GM18526 (cell line): ENCODE results near the gene VCAN.

Source experiments
- POLR2A ChIP-seq: IDR thresholded peaks from 3 replicates; pipeline ENCODE4 v1.6.1; 2011; ENCODE audit not compliant: insufficient read length; ENCODE audit errors: extremely low read depth

Gene VCAN

GRCh38 chr5:83475935-83476814, 4.6 kb downstream of the VCAN start:
- no peak for TF ChIP-seq POLR2A

- TF ChIP-seq POLR2A = no peak
These were observed 11.4 kb downstream of the VCAN start for GRCh38 chr5:83482961-83483360.

- no peak for TF ChIP-seq POLR2A
These were observed 12.8 kb downstream of the VCAN start for GRCh38 chr5:83484294-83484693.

DNA sequence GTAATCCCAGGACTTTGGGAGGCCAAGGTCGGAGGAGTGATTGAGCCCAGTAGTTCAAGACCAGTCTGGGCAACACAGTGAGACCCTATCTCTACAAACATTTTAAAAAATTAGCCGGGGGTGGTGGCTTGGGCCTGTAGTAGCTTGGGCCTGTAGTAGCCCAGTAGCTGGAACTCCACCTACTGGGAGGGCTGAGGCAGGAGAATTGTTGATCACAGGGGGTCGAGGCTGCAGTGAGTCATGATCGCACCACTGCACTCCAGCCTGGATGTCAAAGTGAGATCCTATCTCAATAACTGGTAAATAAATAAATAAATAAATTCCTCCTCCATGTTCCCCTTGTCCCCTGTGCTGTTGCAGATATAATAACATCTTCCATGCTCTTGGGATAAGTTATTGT, 14.3 kb downstream of the VCAN start:
- no peak for TF ChIP-seq POLR2A

DNA sequence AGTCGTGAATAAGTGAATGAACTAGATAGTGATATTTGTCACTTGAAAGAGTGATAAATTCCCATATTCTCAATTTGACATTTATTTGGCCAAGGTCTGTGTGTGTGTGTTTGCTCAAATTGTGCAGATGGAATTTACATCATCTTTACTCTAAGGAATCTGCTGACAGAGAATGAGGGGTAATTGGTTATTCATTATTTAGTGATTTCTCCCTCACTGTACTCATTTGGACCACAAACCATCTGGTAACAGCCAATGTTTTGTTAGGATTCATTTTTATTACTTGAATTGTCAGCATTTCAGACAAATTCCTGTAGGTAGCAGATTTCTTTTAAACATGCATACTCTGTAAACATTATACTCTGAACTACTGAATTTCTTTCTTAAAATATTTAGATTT, 15.6 kb downstream of the VCAN start:
- no peak for TF ChIP-seq POLR2A

- no peak for TF ChIP-seq POLR2A
These were observed 16.7 kb downstream of the VCAN start for GRCh38 chr5:83488271-83488670.

- no peak for TF ChIP-seq POLR2A
These were observed 17.3 kb downstream of the VCAN start for GRCh38 chr5:83488821-83489220.

DNA sequence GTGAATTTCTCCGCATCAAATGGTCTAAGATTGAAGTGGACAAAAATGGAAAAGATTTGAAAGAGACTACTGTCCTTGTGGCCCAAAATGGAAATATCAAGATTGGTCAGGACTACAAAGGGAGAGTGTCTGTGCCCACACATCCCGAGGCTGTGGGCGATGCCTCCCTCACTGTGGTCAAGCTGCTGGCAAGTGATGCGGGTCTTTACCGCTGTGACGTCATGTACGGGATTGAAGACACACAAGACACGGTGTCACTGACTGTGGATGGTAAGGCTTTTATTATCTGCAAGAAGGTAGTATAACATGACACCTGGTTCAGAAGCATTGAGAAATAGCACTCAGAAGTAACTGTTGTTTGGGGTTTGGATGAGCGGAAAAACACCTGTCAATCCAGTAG, 18.7 kb downstream of the VCAN start:
- no peak for TF ChIP-seq POLR2A

- TF ChIP-seq POLR2A = no peak
These were observed 20.8 kb downstream of the VCAN start for GRCh38 chr5:83492331-83492730.

DNA sequence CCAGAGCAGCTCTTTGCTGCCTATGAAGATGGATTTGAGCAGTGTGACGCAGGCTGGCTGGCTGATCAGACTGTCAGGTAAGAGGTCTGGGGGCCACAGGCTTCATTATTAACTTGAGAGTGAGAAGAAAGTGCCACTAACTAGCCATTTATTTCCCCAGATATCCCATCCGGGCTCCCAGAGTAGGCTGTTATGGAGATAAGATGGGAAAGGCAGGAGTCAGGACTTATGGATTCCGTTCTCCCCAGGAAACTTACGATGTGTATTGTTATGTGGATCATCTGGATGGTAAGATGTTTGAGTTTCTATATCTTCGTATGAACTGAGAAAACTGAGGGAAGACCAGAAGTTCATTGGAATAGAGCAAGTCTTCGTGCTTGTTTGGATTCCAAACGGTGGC, 22.1 kb downstream of the VCAN start:
- TF ChIP-seq POLR2A = no peak

DNA sequence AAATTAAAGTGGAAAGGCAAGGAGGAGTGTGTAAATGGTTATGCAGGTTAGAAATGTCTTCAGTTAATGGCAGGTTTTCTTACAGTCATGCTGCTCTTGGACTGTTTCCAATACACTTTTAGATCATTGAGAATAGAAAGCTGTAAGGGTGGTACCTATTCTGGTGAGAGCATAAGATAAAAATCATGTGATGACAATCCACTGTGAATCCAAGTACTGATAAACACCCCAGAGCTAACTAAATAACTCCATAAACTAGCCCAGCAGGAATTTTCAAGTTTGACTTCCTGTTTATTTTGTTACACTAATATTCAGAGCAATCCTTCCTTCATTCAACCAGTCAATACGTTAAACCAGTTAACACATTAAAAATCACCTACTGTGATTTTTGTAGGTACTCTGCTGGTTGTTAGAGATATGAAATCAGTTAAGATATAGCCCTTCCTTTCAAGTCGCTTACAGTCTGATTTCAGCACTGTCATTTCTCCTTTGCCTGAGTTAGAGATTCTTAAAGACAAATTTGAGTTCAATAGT, 22.6 kb downstream of the VCAN start:
- no peak for TF ChIP-seq POLR2A

DNA sequence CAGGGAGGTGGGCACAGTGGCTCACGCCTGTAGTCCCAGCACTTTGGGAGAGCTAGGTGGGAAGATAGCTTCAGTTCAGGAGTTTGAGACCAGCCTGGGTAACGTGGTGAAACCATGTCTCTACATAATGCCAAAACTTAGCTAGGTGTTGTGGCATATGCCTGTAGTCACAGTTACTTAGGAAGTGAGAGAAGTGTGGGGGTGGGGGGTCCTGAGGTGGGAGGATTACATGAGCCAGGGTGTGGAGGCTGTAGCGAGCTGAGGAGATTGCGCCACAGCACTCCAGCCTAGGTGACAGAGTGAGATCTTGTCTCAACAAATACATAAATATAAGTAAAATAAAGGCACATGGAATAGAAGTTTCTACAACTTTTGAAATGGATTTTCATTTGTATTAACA, 23.1 kb downstream of the VCAN start:
- TF ChIP-seq POLR2A = no peak

DNA sequence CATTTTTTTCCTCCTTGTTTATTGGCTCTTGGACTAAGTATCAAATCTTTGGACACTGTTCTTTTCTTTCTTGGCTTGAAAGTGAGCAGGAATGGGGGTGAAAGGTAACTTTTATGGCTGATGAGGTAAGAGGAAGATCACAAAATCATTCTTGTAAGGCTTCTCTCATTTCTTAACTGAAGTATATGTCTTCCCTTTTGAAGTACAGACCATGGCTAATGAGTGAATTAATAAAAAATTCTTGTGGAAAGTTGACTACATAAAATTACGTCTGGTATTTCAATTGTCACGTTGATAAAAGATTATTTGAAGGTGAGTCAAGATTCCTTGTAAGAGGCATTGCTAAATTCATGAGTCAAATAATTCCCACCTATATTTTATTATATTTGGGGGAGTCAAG, 25.1 kb downstream of the VCAN start:
- no peak for TF ChIP-seq POLR2A

GRCh38 chr5:83498585-83498984, 27.0 kb downstream of the VCAN start:
- no peak for TF ChIP-seq POLR2A

DNA sequence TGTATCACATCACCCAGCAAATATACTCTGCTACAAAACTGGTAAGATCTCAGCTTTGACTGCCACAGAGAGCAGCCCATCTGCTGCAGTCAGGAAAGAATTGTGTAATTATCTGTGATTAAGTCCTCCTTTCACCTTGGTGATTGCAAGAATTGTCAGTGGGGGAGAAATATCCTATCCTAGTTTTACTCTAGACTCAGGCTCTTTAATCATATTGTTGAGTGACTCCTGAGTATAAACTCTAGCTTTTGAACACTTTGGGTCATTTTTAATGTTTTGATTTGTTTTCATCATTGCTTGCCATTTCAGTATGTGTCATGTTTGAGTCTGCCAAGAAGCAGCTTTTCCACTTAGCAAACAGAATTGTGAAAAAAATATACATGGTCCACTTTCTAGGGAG, 32.1 kb downstream of the VCAN start:
- no peak for TF ChIP-seq POLR2A

- no peak for TF ChIP-seq POLR2A
These were observed 35.9 kb downstream of the VCAN start for GRCh38 chr5:83507431-83507830.

- no peak for TF ChIP-seq POLR2A
These were observed 38.0 kb downstream of the VCAN start for GRCh38 chr5:83509540-83509939.
